ENCODE measurements around the gene XRCC5. TPM values are rescaled to one million over a fixed set of nuclear protein-coding genes. Genes with fewer than 3 reads are reported as not detected.
A peak's percentile ranks its signal among the peaks of the same experiment; 100 is the strongest.

Gene XRCC5
- total RNA-seq, 1 experiment from 2014 or later: 534 TPM

DNA sequence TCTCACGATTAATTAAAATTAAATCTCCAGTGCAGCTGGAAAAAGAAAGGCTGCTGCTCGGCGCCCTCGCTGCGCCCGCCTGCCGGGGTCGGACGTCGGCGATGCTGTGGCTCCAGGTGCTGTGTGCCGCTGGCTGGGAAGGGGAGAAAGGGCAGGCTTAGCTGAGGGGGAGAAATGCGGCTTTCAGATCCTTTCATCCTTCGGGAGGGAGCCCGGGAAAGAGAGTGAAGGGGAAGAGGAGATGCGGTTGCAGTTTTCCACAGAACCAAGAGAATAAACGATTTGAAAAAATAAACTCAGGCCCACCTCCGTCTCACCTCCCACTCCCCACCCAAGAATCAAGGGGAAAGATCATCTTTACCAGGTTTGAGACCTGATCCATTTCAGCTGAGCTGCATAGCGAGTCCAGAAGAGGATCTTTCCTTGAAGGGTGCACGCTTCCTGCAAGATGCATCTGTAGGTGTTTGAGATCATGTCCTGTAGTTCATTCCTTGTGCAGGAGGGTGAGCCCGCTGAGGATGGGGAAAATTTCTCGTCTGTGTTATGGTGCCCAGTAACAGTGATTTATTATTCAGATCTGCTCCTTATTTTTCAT, 26.9 kb upstream of the XRCC5 start:
- BruUV-seq (replicated peaks): TSS peak; percentile 74
- H3K27me3 ChIP-seq (replicated peaks; ENCODE audit: insufficient read depth, low read depth, low read length, poor library complexity): no peaks in the 10 kb centered on the region
- H3K9me3 ChIP-seq (ENCODE audit: low read depth, low read length, poor library complexity, severe bottlenecking): no peaks in the 10 kb centered on the region
- ChIA-PET POLR2A (ENCODE audit: low non-redundant PET) (no interaction called here), CTCF (no interaction called here)
- intact Hi-C loops (cut with micrococcal nuclease; ENCODE audit: unreplicated experiment): no loop called here
- H3K36me3 ChIP-seq (ENCODE audit: insufficient read depth, low read length, poor library complexity, severe bottlenecking): no peaks in the 10 kb centered on the region
- peak overlapping the region; percentile 76 for H3K4me3 ChIP-seq (ENCODE audit: low read depth, low read length, poor library complexity, severe bottlenecking)
- H3K27ac ChIP-seq (ENCODE audit: low read depth, low read length, poor library complexity, severe bottlenecking): no peak overlapping the region
- H3K4me1 ChIP-seq (ENCODE audit: insufficient read depth, low read length, poor library complexity, severe bottlenecking): peaks cover 11% of the 10 kb centered on the region
- no peak for DNase-seq (ENCODE audit: low spot score)
- no peak for TF ChIP-seq EZH2 (IDR thresholded peaks at IDR 0.05; ENCODE audit: borderline replicate concordance, low read depth, low read length, poor library complexity, severe bottlenecking)
- TF ChIP-seq, protein P1, sequence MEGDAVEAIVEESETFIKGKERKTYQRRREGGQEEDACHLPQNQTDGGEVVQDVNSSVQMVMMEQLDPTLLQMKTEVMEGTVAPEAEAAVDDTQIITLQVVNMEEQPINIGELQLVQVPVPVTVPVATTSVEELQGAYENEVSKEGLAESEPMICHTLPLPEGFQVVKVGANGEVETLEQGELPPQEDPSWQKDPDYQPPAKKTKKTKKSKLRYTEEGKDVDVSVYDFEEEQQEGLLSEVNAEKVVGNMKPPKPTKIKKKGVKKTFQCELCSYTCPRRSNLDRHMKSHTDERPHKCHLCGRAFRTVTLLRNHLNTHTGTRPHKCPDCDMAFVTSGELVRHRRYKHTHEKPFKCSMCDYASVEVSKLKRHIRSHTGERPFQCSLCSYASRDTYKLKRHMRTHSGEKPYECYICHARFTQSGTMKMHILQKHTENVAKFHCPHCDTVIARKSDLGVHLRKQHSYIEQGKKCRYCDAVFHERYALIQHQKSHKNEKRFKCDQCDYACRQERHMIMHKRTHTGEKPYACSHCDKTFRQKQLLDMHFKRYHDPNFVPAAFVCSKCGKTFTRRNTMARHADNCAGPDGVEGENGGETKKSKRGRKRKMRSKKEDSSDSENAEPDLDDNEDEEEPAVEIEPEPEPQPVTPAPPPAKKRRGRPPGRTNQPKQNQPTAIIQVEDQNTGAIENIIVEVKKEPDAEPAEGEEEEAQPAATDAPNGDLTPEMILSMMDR (conservative IDR thresholded peaks at IDR 0.05; ENCODE audit: low read depth, low read length): no peak

- no peak for TF ChIP-seq EZH2 (IDR thresholded peaks at IDR 0.05; ENCODE audit: borderline replicate concordance, low read depth, low read length, poor library complexity, severe bottlenecking)
- TF ChIP-seq, protein P1 (conservative IDR thresholded peaks at IDR 0.05; ENCODE audit: low read depth, low read length): no peak
- DNase-seq (ENCODE audit: low spot score): no peak
- intact Hi-C loops (cut with micrococcal nuclease; ENCODE audit: unreplicated experiment): no loop called here
- H3K36me3 ChIP-seq (ENCODE audit: insufficient read depth, low read length, poor library complexity, severe bottlenecking): no peaks in the 10 kb centered on the region
- ChIA-PET POLR2A (ENCODE audit: low non-redundant PET) (interaction anchor here (0.6 kb wide), 1 partner anchor 44 kb away, joined by 3 read pairs; no protein-coding TSS in a partner anchor), CTCF (no interaction called here)
- no peak overlapping the region for H3K27ac ChIP-seq (ENCODE audit: low read depth, low read length, poor library complexity, severe bottlenecking)
- no peaks in the 10 kb centered on the region for H3K9me3 ChIP-seq (ENCODE audit: low read depth, low read length, poor library complexity, severe bottlenecking)
- H3K27me3 ChIP-seq (replicated peaks; ENCODE audit: insufficient read depth, low read depth, low read length, poor library complexity): no peaks in the 10 kb centered on the region
- peaks cover 11% of the 10 kb centered on the region for H3K4me1 ChIP-seq (ENCODE audit: insufficient read depth, low read length, poor library complexity, severe bottlenecking)
- no TSS peak for BruUV-seq (replicated peaks)
- peak overlapping the region; percentile 76 for H3K4me3 ChIP-seq (ENCODE audit: low read depth, low read length, poor library complexity, severe bottlenecking)
These were observed 26.3 kb upstream of the XRCC5 start for GRCh38 chr2:216082805-216083204.

DNA sequence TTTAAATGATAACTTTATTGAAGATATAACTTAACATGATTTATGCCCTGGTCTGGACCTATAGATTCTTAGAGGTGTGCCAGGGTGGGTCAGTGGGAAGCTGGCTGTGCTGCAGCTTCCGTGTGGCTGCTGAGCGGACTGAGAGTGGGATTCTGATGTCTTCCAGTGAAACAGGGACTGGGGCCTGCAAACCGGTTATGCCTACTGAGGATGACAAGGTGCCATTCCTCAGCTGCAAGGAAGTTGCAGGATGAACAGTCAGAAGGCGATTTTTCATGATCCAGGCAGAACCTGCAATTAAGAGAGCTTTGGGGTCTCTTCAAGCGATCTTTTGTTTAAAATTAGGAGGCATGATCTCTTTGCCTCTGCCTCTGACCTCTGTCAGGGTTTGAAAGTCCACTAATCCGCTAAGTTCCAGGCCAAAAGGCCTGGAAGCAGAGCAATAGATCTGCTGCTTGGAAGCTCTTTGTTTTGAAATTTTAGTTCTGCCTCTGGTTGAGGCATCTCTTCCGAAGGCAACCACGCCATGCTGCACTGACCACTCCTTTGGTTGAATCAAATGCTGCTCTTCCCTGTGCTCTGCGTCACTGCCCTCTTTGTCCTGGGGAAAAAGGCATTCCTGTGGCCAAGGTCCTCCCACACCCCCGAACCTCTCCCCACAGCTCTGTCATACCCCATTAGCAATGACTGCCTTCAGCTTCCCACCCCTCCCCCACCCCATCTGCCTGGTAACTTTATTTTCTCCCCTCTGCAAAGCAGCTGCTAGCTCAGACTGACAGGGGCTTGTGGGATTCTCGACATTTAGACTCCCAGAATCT, 25.5 kb upstream of the XRCC5 start:
- Histone ChIP-seq H3K4me1 (ENCODE audit: insufficient read depth, low read length, poor library complexity, severe bottlenecking) (peaks cover 11% of the 10 kb centered on the region), H3K9me3 (ENCODE audit: low read depth, low read length, poor library complexity, severe bottlenecking) (no peaks in the 10 kb centered on the region), H3K27ac (ENCODE audit: low read depth, low read length, poor library complexity, severe bottlenecking) (no peak overlapping the region), H3K36me3 (ENCODE audit: insufficient read depth, low read length, poor library complexity, severe bottlenecking) (no peaks in the 10 kb centered on the region), H3K27me3 (replicated peaks; ENCODE audit: insufficient read depth, low read depth, low read length, poor library complexity) (no peaks in the 10 kb centered on the region), H3K4me3 (ENCODE audit: low read depth, low read length, poor library complexity, severe bottlenecking) (no peak overlapping the region)
- no TSS peak for BruUV-seq (replicated peaks)
- ChIA-PET POLR2A (ENCODE audit: low non-redundant PET) (interaction anchor here (0.5 to 0.6 kb wide), 2 partner anchors 43 to 280 kb away, joined by 3 to 4 read pairs; no protein-coding TSS in a partner anchor), CTCF (interaction anchor here (0.7 kb wide), 1 partner anchor 51 kb away, joined by 3 read pairs; no protein-coding TSS in a partner anchor)
- intact Hi-C loops (cut with micrococcal nuclease; ENCODE audit: unreplicated experiment): no loop called here
- no peak for DNase-seq (ENCODE audit: low spot score)
- TF ChIP-seq, protein P1 (conservative IDR thresholded peaks at IDR 0.05; ENCODE audit: low read depth, low read length): no peak
- no peak for TF ChIP-seq EZH2 (IDR thresholded peaks at IDR 0.05; ENCODE audit: borderline replicate concordance, low read depth, low read length, poor library complexity, severe bottlenecking)
